Measurements from ENCODE around the gene KLF11.

Gene KLF11

GRCh38 chr2:10006236-10007161 is 36.9 kb upstream of the KLF11 start:
- no peak for DNase-seq (ENCODE audit: low read depth in 1 of 2, low spot score in 1 of 2)
- Histone ChIP-seq H3K27ac (replicated peaks) (no peak overlapping the region), H3K27me3 (ENCODE audit: insufficient read depth, poor library complexity, severe bottlenecking) (no peaks in the 10 kb centered on the region), H3K4me3 (replicated peaks; ENCODE audit: insufficient read depth, low read length) (no peak overlapping the region)
- TF ChIP-seq POLR2AphosphoS5 (IDR thresholded peaks at IDR 0.05; ENCODE audit: low read depth) (no peak), REST (IDR thresholded peaks at IDR 0.05; ENCODE audit: insufficient replicate concordance, low read depth) (no peak), GABPA (IDR thresholded peaks at IDR 0.05; ENCODE audit: low read depth) (no peak), CTCF (IDR thresholded peaks at IDR 0.05; ENCODE audit: insufficient read depth, low read length) (no peak), SPI1 (IDR thresholded peaks at IDR 0.05; ENCODE audit: borderline replicate concordance, low read depth) (no peak)

GRCh38 chr2:10007435-10007834 is 35.9 kb upstream of the KLF11 start:
- H3K27me3 ChIP-seq (ENCODE audit: insufficient read depth, poor library complexity, severe bottlenecking): no peaks in the 10 kb centered on the region
- DNase-seq (ENCODE audit: low read depth in 1 of 2, low spot score in 1 of 2): no peak
- TF ChIP-seq CTCF (IDR thresholded peaks at IDR 0.05; ENCODE audit: insufficient read depth, low read length) (no peak), GABPA (IDR thresholded peaks at IDR 0.05; ENCODE audit: low read depth) (no peak), SPI1 (IDR thresholded peaks at IDR 0.05; ENCODE audit: borderline replicate concordance, low read depth) (no peak), POLR2AphosphoS5 (IDR thresholded peaks at IDR 0.05; ENCODE audit: low read depth) (no peak), REST (IDR thresholded peaks at IDR 0.05; ENCODE audit: insufficient replicate concordance, low read depth) (no peak)
- no peak overlapping the region for H3K4me3 ChIP-seq (replicated peaks; ENCODE audit: insufficient read depth, low read length)
- no peak overlapping the region for H3K27ac ChIP-seq (replicated peaks)

GRCh38 chr2:10007921-10008808 is 35.2 kb upstream of the KLF11 start:
- DNase-seq (ENCODE audit: low read depth in 1 of 2, low spot score in 1 of 2): no peak
- H3K27ac ChIP-seq (replicated peaks): no peak overlapping the region
- no peaks in the 10 kb centered on the region for H3K27me3 ChIP-seq (ENCODE audit: insufficient read depth, poor library complexity, severe bottlenecking)
- H3K4me3 ChIP-seq (replicated peaks; ENCODE audit: insufficient read depth, low read length): no peak overlapping the region
- TF ChIP-seq GABPA (IDR thresholded peaks at IDR 0.05; ENCODE audit: low read depth) (no peak), POLR2AphosphoS5 (IDR thresholded peaks at IDR 0.05; ENCODE audit: low read depth) (no peak), REST (IDR thresholded peaks at IDR 0.05; ENCODE audit: insufficient replicate concordance, low read depth) (no peak), CTCF (IDR thresholded peaks at IDR 0.05; ENCODE audit: insufficient read depth, low read length) (no peak), SPI1 (IDR thresholded peaks at IDR 0.05; ENCODE audit: borderline replicate concordance, low read depth) (no peak)
